ENCODE results near the gene EOGT.
A peak's percentile ranks its signal among the peaks of the same experiment; 100 is the strongest.

Gene EOGT

GRCh38 chr3:69013253-69014021 lies at the start of gene EOGT:
Gene EOGT (minus strand): TSS chr3:69013684. CDS start chr3:69009846, 3,838 bp downstream.
- DNase-seq: peak; percentile 75 to 85

- no peak for DNase-seq
Observed at GRCh38 chr3:69059688-69060087, 46.2 kb upstream of the EOGT start.

GRCh38 chr3:69058947-69059224 lies 45.4 kb upstream of the EOGT start:
- DNase-seq: no peak

- no peak for DNase-seq
Observed at GRCh38 chr3:69058180-69058946, 44.9 kb upstream of the EOGT start.

GRCh38 chr3:69052472-69052898 lies 39.0 kb upstream of the EOGT start:
- DNase-seq: no peak

GRCh38 chr3:69051756-69052471 lies 38.4 kb upstream of the EOGT start, which contains the start of gene TMF1:
Gene TMF1 (minus strand): TSS chr3:69052333. CDS start chr3:69052086, 247 bp downstream.
- peak; percentile 96 for DNase-seq

- no peak for DNase-seq
Observed at GRCh38 chr3:69048990-69049389, 35.5 kb upstream of the EOGT start.

GRCh38 chr3:69044608-69045007 lies 31.1 kb upstream of the EOGT start:
- DNase-seq: no peak

GRCh38 chr3:69033470-69033869 lies 20.0 kb upstream of the EOGT start:
- no peak for DNase-seq

GRCh38 chr3:69032737-69033136 lies 19.3 kb upstream of the EOGT start:
- DNase-seq: no peak

GRCh38 chr3:69032142-69032541 lies 18.7 kb upstream of the EOGT start:
- DNase-seq: no peak

GRCh38 chr3:69031635-69032034 lies 18.2 kb upstream of the EOGT start:
- DNase-seq: no peak

GRCh38 chr3:69020857-69021256 lies 7.4 kb upstream of the EOGT start:
- no peak for DNase-seq

GRCh38 chr3:69020424-69020823 lies 6.9 kb upstream of the EOGT start:
- no peak for DNase-seq

- DNase-seq: no peak
Observed at GRCh38 chr3:69016901-69017300, 3.4 kb upstream of the EOGT start.

- no peak for DNase-seq
Observed at GRCh38 chr3:69016102-69016501, 2.6 kb upstream of the EOGT start.

GRCh38 chr3:69014022-69014580 lies 617 bp upstream of the EOGT start:
- DNase-seq: no peak

- DNase-seq: peak in 1 of 2 experiments; percentile 15
Observed at GRCh38 chr3:69012800-69013252, 658 bp downstream of the EOGT start.

GRCh38 chr3:69012100-69012799 lies 1.2 kb downstream of the EOGT start:
- DNase-seq: no peak

GRCh38 chr3:69011096-69011730 lies 2.3 kb downstream of the EOGT start:
- DNase-seq: no peak

- DNase-seq: no peak
Observed at GRCh38 chr3:69009559-69010410, 3.7 kb downstream of the EOGT start.

Measured in stimulated activated CD4-positive, alpha-beta T cell treated with anti-CD3 and anti-CD28 coated beads, Interleukin-4, amount 100 ng/mL, for 4 hours (primary cell).